ENCODE results near the gene SRD5A3. TPM values are rescaled to one million over a fixed set of nuclear protein-coding genes. Genes with fewer than 3 reads are reported as not detected.
A peak's percentile ranks its signal among the peaks of the same experiment; 100 is the strongest.

SRD5A3 gene
- total and polyA plus RNA-seq, 9 of the 15 experiments (the other 6 are each of a cell fraction or from before 2014, with no cell fraction given), result 2.5 to 37.0 (median 13.3) TPM

GRCh38 chr4:55382488-55383003, 36.5 kb downstream of the SRD5A3 start:
- no peak for FAIRE-seq
- no peaks in the 10 kb centered on the region for H3K9me3 ChIP-seq (replicated peaks; ENCODE audit: control insufficient read depth, insufficient read depth, low read depth, low read length)
- no peaks in the 10 kb centered on the region for H4K20me1 ChIP-seq (replicated peaks; ENCODE audit: control insufficient read depth, insufficient read depth, low read length)
- H3K9me1 ChIP-seq (ENCODE audit: control insufficient read depth, insufficient read depth, low read length), result no peaks in the 10 kb centered on the region
- intact Hi-C loops (cut with micrococcal nuclease) (no loop called here), in situ Hi-C loops (cut with MboI) (no loop called here)
- H2AFZ ChIP-seq (ENCODE audit: low read depth, low read length), result peak overlapping the region; percentile 52
- POLR2A ChIA-PET, result no interaction called here
- DNase-seq (ENCODE audit: extremely low read depth in 1 of 4, low spot score in 3 of 4), result no peak
- 43% methylated on average over 3 of the region's 3 CpGs for WGBS (ENCODE audit: insufficient coverage, low coverage, missing lambda C conversion rate)
- no peak overlapping the region for H3K4me2 ChIP-seq (ENCODE audit: insufficient read depth, low read length)
- BruUV-seq (replicated peaks), result no TSS peak
- no peak for ATAC-seq
- H3K27me3 ChIP-seq (ENCODE audit: control insufficient read depth in 2 of 2, insufficient read depth in 2 of 2, low read length in 2 of 2), result no peaks in the 10 kb centered on the region
- no peak overlapping the region for H3K4me3 ChIP-seq
- no peaks in the 10 kb centered on the region for H3K36me3 ChIP-seq (ENCODE audit: control insufficient read depth, insufficient read depth, low read length)
- H3K27ac ChIP-seq (ENCODE audit: extremely low read depth, low read depth, low read length), result no peak overlapping the region
- H3K9ac ChIP-seq (ENCODE audit: insufficient read depth in 1 of 2, low read depth in 2 of 2, low read length in 2 of 2), result no peak overlapping the region
- TF ChIP-seq MAFG (tag; conservative IDR thresholded peaks at IDR 0.05), result peak; percentile 87
- TF ChIP-seq ZNF12 (CRISPR knock-in tag; IDR thresholded peaks at IDR 0.05), result no peak
- TF ChIP-seq ZNF175 (CRISPR knock-in tag; IDR thresholded peaks at IDR 0.05; ENCODE audit: low read depth), result no peak
- no peak for TF ChIP-seq TAF15 (IDR thresholded peaks at IDR 0.05; ENCODE audit: low read depth, low read length)
- TF ChIP-seq ZNF316 (IDR thresholded peaks at IDR 0.05), result peak; percentile 95
- no peak for TF ChIP-seq ARNT (IDR thresholded peaks at IDR 0.05)
- TF ChIP-seq HCFC1 (IDR thresholded peaks at IDR 0.05; ENCODE audit: low read depth, low read length), result no peak
- no peak for TF ChIP-seq ZNF740 (CRISPR knock-in tag; IDR thresholded peaks at IDR 0.05)
- no peak for TF ChIP-seq ZNF740 (tag; IDR thresholded peaks at IDR 0.05)
- peak; percentile 88 for TF ChIP-seq C11orf30 (IDR thresholded peaks at IDR 0.05; ENCODE audit: low read depth)
- no peak for TF ChIP-seq ILK (tag; IDR thresholded peaks at IDR 0.05; ENCODE audit: borderline replicate concordance, low read depth)
- TF ChIP-seq SMAD3 (CRISPR knock-in tag; conservative IDR thresholded peaks at IDR 0.05), result no peak
- TF ChIP-seq ZNF165 (CRISPR knock-in tag; IDR thresholded peaks at IDR 0.05; ENCODE audit: borderline replicate concordance), result no peak
- TF ChIP-seq ZKSCAN1 (IDR thresholded peaks at IDR 0.05; ENCODE audit: low read depth, low read length), result no peak
- TF ChIP-seq POLR2B (IDR thresholded peaks at IDR 0.05; ENCODE audit: low read depth, partially characterized antibody), result no peak
- TF ChIP-seq ZBTB9 (CRISPR knock-in tag; IDR thresholded peaks at IDR 0.05), result no peak
- TF ChIP-seq POLR2H (tag; IDR thresholded peaks at IDR 0.05; ENCODE audit: low read depth), result no peak
- no peak for TF ChIP-seq POLR3G (IDR thresholded peaks at IDR 0.05; ENCODE audit: extremely low read depth, insufficient read length, insufficient replicate concordance)
- TF ChIP-seq ZNF324 (CRISPR knock-in tag; IDR thresholded peaks at IDR 0.05), result no peak
- TF ChIP-seq SAFB2 (IDR thresholded peaks at IDR 0.05; ENCODE audit: borderline replicate concordance, low read depth, low read length, severe bottlenecking), result no peak
- no peak for TF ChIP-seq CBFA2T2 (conservative IDR thresholded peaks at IDR 0.05)
- no peak for TF ChIP-seq ZBTB17 (CRISPR knock-in tag; IDR thresholded peaks at IDR 0.05)
- TF ChIP-seq KLF6 (CRISPR knock-in tag; IDR thresholded peaks at IDR 0.05; ENCODE audit: borderline replicate concordance), result no peak
- no peak for TF ChIP-seq ZBTB1 (CRISPR knock-in tag; IDR thresholded peaks at IDR 0.05; ENCODE audit: borderline replicate concordance, low read depth)
- no peak for TF ChIP-seq BHLHE40 (IDR thresholded peaks at IDR 0.05; ENCODE audit: low read length)
- no peaks in the 10 kb centered on the region for H3K79me2 ChIP-seq (ENCODE audit: control insufficient read depth, insufficient read depth, low read length)
- CTCF ChIA-PET (ENCODE audit: low intra/inter-chr PET ratio), result no interaction called here
- peaks cover 15 to 37% of the 10 kb centered on the region in 2 experiments for H3K4me1 ChIP-seq (replicated peaks in 1 of 2; ENCODE audit: control insufficient read depth in 2 of 2, insufficient read depth in 2 of 2, low read length in 2 of 2)
